ENCODE results near the gene ADM5.

The ADM5 gene

GRCh38 chr19:49660338-49660961 is 28.9 kb upstream of the ADM5 start:
- DNase-seq (ENCODE audit: low read depth), result no peak
- H3K4me3 ChIP-seq (ENCODE audit: low read length), result no peak overlapping the region
- TF ChIP-seq, protein P1, sequence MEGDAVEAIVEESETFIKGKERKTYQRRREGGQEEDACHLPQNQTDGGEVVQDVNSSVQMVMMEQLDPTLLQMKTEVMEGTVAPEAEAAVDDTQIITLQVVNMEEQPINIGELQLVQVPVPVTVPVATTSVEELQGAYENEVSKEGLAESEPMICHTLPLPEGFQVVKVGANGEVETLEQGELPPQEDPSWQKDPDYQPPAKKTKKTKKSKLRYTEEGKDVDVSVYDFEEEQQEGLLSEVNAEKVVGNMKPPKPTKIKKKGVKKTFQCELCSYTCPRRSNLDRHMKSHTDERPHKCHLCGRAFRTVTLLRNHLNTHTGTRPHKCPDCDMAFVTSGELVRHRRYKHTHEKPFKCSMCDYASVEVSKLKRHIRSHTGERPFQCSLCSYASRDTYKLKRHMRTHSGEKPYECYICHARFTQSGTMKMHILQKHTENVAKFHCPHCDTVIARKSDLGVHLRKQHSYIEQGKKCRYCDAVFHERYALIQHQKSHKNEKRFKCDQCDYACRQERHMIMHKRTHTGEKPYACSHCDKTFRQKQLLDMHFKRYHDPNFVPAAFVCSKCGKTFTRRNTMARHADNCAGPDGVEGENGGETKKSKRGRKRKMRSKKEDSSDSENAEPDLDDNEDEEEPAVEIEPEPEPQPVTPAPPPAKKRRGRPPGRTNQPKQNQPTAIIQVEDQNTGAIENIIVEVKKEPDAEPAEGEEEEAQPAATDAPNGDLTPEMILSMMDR (conservative IDR thresholded peaks at IDR 0.05; ENCODE audit: low read depth, low read length), result no peak

DNA sequence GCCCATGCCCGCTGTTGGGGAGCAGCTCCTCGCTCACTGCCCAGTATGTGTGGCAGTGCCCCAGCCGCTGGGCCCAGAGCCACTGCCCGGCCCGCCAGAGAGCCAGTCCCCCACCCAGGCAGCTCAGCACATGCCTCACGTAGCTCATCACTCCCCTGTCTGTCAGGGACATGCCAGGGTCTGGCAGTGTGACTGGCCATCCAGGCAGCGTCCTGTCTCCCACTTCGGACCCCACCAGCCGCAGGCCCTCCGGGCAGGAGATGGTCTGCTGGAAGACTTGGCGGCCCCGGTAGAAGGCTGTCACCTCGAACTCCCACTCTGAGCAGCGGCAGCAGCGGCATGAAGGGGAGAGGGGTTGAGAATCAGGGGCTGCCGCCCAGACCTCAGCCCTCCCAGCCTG is 27.4 kb upstream of the ADM5 start:
- no peak overlapping the region for H3K4me3 ChIP-seq (ENCODE audit: low read length)
- TF ChIP-seq, protein P1 (conservative IDR thresholded peaks at IDR 0.05; ENCODE audit: low read depth, low read length), result no peak
- DNase-seq (ENCODE audit: low read depth), result no peak

DNA sequence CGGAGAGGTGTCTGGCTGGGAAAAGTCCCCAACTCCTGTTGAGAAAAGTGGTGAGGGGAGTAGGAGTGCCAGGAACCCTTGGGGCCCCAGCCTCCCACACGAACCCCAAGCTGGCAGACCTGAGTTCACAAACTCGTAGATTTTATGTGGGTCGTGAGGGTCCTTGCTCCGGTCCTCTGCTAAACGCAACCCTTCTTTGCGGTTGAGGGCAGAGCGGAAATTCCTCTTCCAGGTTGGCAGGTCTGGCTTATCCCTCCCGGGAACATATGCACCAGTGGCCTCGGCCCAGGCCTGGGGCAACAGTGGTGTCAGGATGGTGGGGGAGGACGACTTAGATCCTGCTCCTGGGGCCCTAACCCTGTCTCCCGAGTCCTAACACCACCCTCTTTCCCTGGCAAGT is 26.2 kb upstream of the ADM5 start:
- TF ChIP-seq, protein P1 (conservative IDR thresholded peaks at IDR 0.05; ENCODE audit: low read depth, low read length), result no peak
- DNase-seq (ENCODE audit: low read depth), result no peak
- no peak overlapping the region for H3K4me3 ChIP-seq (ENCODE audit: low read length)

DNA sequence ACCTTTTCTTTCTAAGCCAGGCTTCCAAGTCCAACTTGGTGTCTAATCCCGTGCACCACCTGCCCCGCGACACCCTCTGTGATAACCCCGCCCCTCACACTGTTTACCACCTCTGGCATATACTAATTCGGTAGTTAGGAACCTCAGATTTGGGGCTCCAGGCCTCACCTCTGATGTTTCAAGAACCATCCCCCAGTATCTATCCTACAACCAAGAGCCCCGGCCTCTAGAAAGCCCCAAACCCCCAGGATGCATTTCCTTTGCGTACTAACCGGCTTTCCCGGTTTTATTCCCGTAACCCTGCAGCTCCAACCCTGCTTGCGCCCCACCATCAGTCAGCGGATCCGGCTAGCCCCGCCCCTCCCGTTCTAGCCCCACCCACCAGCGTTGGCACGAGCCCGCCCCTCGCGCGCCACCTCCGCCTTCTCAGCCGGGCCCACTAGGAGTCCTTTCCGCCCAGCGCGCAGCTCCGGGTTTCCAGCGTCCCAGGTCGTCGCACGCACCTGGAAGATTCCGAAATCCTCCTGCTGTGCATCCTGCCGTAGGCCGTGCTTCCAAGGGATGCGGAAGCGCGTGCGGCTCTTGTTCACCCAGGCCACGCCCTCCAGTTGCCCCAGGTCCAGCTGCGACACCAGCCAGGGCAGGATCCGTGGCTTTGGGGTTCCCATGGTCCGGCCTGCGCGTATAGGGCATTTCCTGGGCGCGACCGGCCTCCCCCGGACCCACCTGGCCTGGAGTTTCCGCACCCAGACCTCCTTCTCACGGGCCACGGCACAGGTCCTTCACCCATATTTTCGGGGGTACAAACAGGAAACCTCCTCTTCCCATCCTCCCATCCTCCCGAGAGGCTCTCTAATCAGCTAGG is 25.0 kb upstream of the ADM5 start:
- peak; percentile 38 for DNase-seq (ENCODE audit: low read depth)
- peak overlapping the region; percentile 88 for H3K4me3 ChIP-seq (ENCODE audit: low read length)
- TF ChIP-seq, protein P1 (conservative IDR thresholded peaks at IDR 0.05; ENCODE audit: low read depth, low read length), result peak; percentile 3

DNA sequence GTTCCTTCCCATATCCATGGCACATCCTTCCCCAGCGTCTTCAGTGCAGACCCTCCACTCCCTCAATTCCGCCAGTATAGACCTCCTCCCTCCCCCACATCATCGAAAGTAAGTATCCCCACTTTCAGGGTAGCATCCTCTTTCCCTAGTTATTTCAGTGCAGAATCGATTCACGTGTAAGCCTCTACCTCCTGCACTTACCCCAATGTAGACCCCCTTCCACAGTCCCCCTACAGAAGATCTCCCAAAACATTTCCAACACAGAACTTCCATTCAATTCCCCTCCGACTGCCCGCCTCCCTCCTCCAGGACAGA is 24.4 kb upstream of the ADM5 start:
- peak overlapping the region; percentile 88 for H3K4me3 ChIP-seq (ENCODE audit: low read length)
- TF ChIP-seq, protein P1 (conservative IDR thresholded peaks at IDR 0.05; ENCODE audit: low read depth, low read length), result no peak
- DNase-seq (ENCODE audit: low read depth), result no peak

GRCh38 chr19:49665351-49666119 is 23.9 kb upstream of the ADM5 start, which contains the start of the genes BCL2L12 and IRF3:
Gene BCL2L12, plus strand, starts transcription at chr19:49665933. Its CDS starts 760 bp downstream, at chr19:49666693.
Gene IRF3, minus strand, starts transcription at chr19:49665857. Its CDS starts 1,019 bp downstream, at chr19:49664838.
- DNase-seq (ENCODE audit: low read depth), result peak; percentile 76
- TF ChIP-seq, protein P1 (conservative IDR thresholded peaks at IDR 0.05; ENCODE audit: low read depth, low read length), result no peak
- H3K4me3 ChIP-seq (ENCODE audit: low read length), result peak within 1 kb of the TSS; percentile 88
